Activated CD8-positive, alpha-beta memory T cell treated with anti-CD3 and anti-CD28 coated beads for 36 hours (primary cell): ENCODE measurements around the gene TIMM29. TPM values are rescaled to one million over a fixed set of nuclear protein-coding genes. Genes with fewer than 3 reads are reported as not detected.

ENCODE experiments used
- CTCF ChIA-PET: fragments of 350-600 bp; sonication (Branson Sonifier 250); formaldehyde crosslinking; loops from one replicate; lab custom pipeline; 2021; ENCODE audit warnings: antibody characterized with exemption; lab: Charles Lee
- POLR2A ChIA-PET: fragments of 350-600 bp; sonication (Branson Sonifier 250); formaldehyde crosslinking; loops from one replicate; lab custom pipeline; 2021; ENCODE audit warnings: antibody characterized with exemption; lab: Charles Lee
- total RNA-seq, 2 experiments: library from RNA; stranded (reverse); gene quantifications; one replicate each; pipeline ENCODE4 v1.2.3, GENCODE V29; 2021

Gene TIMM29
- total RNA-seq, 2 experiments from 2014 or later, result 19.8 to 19.9 TPM

DNA sequence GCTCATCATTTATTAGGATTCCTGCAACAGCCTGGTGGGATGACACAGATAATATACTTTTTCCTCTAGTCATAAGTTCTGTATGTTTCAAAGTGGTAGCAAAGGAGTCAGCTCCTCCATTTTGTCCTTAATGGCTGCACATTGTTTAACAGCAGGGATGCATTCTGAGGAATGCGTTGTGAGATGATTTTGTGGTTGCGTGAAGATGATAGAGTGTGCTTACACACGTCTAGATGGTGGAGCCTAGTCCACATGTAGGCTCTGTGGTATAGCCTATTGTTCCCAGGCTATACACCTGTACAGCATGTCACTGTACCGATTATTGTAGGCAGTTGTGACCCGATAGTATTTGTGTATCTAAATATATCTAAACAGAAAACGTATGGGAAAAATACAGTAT is 36.8 kb downstream of the TIMM29 start:
- ChIA-PET CTCF (no interaction called here), POLR2A (no interaction called here)

DNA sequence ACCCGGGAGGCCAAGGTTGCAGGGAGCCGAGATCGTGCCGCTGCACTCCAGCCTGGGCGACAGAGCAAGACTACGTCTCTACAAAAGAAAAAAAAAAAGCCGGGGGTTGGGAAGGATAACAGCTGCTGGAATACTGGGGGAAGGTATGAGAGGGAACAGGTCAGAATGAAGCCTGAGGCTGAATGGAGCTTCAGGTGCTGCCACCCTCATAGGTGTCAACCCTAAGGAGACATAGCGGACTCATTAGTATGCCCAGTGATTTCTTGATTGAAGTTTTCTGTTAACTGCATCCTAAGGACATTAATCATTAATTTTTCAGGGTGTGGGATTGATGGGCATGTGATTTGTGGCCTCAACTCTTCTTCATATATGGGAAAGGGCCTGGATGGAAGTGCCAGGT is 38.2 kb downstream of the TIMM29 start:
- CTCF ChIA-PET, result interaction anchor here (0.6 to 1.3 kb wide), 4 partner anchors 25 to 101 kb away, joined by 3 to 4 read pairs (median 3); no protein-coding TSS in a partner anchor

DNA sequence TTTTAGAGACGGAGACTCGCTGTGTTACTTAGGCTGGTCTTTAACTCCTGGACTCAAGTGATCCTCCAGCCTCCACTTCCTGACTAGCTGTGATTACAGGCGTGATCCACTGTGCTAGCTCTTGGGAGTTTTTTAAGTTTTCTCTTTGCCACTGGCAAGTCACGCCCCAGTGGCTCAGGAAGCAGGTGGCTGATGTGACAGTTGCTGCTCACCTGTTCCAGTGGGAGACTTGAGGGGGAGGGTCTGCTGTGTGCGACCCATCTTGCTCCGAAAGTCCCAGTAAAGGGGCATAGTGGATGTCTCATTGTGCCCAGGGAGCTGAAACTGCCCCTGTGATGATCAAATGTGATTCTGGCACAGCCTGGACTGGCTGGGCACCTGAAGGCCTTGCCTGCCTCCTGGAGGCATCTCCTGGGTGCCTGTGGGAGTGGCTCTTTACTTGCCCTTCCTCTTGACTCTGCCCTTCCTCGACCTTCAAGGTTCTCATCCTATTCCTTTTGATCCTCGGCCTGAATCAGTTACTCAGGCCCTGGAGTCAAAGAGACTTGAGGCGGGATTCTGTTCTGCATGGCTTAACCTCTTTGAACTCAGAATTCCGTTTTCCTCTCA is 40.0 kb downstream of the TIMM29 start:
- ChIA-PET POLR2A (no interaction called here), CTCF (no interaction called here)

More for the DNA sequence above, 38.2 kb downstream of the TIMM29 start:
- POLR2A ChIA-PET, result no interaction called here

DNA sequence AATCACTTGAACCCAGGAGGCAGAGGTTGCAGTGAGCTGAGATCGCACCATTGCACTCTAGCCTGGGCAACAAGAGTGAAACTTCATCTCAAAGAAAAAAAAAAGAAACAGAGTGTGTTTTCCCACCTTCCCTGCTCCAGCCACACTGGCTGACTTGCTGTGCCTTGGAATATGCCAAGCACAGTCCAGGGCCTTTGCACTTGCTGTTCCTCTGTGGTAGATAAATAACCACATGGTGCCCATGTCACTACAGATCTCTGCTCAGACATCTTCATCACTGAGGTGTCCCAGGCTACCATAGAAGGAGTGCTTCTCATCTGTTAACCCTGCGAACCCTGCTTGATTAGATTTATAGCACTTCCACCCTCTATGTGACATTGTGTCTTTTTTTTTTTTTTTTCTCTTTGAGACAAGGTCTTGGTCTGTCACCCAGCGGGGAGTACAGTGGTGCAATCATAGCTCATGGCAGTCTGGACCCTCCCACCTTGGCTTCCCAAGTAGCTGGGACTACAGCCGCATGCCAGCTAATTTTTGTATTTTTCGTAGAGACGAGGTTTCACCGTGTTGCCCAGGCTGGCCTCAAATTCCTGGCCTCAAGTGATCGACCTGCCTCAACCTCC is 42.6 kb downstream of the TIMM29 start:
- CTCF ChIA-PET, result interaction anchor here (0.9 to 1.4 kb wide), 4 partner anchors 10 to 40 kb away, joined by 3 to 4 read pairs (median 4); partner anchors contain the start of gene SMARCA4

DNA sequence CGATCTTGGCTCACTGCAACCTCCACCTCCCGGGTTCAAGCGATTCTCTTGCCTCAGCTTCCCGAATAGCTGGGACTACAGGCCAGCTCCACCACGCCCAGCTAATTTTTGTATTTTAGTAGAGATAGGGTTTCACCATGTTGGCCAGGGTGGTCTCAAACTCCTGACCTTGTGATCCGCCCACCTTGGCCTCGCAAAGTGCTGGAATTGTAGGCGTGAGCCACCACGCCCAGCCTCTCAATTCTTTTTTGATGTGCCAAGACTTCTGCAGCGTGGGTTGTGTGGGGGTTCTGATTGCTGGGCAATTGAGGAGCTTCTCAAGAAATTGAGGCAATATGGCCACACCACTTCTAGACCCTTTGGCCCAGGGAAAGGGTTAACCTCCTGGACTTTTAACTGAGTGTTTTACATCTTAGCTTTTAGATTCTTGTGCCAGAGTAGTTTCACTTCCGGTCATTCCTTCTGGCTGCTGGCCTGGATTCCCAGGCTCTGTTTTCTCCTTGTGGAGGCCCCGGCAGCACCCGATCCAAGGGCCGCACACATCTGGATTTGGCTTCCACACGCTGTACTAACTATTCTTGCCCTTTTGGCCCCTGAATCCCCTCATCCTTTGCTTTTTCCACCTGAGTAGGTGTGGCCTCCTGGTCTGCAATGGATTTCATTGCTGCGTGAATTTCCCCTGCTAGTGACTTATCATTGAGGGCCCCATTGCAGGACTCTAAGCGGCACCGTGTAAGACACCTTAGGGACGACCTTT is 46.9 kb downstream of the TIMM29 start:
- ChIA-PET CTCF (interaction anchor here (0.7 kb wide), 1 partner anchor 296 kb away, joined by 3 read pairs; no protein-coding TSS in a partner anchor), POLR2A (interaction anchor here (1.0 kb wide), 1 partner anchor 12 kb away, joined by 3 read pairs; no protein-coding TSS in a partner anchor)

More for the DNA sequence above, 42.6 kb downstream of the TIMM29 start:
- POLR2A ChIA-PET, result no interaction called here

DNA sequence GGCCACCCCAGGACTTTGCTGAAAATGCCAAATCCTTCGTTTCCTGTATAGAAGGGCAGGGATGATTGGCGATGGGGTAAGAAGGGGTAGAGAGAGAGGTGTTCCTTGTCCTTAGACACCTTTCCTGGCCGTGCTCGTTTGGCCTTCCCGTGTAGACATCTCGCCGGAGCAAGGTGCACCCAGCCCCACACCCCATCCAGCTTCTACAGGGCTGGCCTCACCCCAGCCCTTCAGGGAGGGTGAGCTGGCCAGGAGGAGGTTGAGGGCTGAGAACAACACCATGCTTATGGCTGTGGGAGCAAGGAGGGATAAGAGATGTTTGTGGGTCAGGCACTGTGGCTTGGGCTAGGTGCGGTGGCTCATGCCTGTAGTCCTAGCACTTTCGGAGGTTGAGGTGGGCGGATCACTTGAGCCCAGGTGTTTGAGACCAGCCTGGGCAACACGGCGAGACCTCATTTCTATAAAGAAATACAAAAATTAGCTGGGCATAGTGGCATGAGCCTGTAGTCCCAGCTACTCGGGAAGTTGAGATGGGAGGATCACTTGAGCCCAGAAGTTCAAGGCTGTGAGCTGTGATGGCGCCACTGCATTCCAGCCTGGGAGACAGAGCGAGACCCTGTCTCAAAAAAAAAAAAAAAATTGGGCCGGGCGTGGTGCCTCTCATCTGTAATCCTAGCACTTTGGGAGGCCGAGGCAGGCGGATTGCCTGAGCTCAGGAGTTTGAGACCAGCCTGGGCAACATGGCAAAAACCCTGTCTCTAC is 47.7 kb downstream of the TIMM29 start:
- ChIA-PET CTCF (no interaction called here), POLR2A (interaction anchor here (1.0 kb wide), 1 partner anchor 13 kb away, joined by 3 read pairs; no protein-coding TSS in a partner anchor)

DNA sequence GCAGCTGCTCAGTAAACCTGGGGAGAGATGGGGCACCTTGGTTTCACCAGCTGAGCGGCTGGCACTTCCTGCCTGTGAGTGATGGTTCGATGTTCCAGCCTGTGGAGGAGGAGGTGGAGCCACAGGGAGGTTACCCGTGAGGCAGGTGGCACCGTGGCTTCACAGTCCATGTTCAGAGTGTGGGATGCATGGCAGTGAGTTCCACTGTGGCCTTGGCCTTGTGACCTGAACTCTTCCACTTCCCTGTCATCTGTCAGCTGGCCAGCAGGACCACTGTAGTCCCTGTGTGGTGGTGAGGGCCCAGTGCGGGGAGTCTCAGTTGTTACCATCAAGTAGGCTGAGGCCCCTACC is 49.1 kb downstream of the TIMM29 start:
- ChIA-PET CTCF (no interaction called here), POLR2A (no interaction called here)

Other genes starting within 250 kb of the TIMM29 start
- gene QTRT1, start 227.4 kb upstream of the TIMM29 start, total RNA-seq, result 10 to 100 TPM; 69.9 to 72.7 TPM
- gene DNM2, start 210.7 kb upstream of the TIMM29 start, total RNA-seq, result 100 to 1,000 TPM; 144 to 150 TPM
- 10 to 100 TPM; 13.4 to 14.2 TPM for gene TMED1, start 92.6 kb upstream of the TIMM29 start, total RNA-seq
- under 1 TPM; 0.44 to 0.48 TPM for gene C19orf38, start 80.4 kb upstream of the TIMM29 start, total RNA-seq
- 10 to 100 TPM; 83.6 to 85.1 TPM for gene CARM1, start 57.3 kb upstream of the TIMM29 start, total RNA-seq
- gene YIPF2, start 172 bp upstream of the TIMM29 start, total RNA-seq, result 10 to 100 TPM; 28.4 to 30.8 TPM
- 100 to 1,000 TPM; 119 to 120 TPM for gene SMARCA4, start 32.2 kb downstream of the TIMM29 start, total RNA-seq
- 10 to 100 TPM; 65.6 to 67.9 TPM for gene LDLR, start 160.7 kb downstream of the TIMM29 start, total RNA-seq
- gene SPC24, start 227.0 kb downstream of the TIMM29 start, total RNA-seq, result 10 to 100 TPM; 37.7 to 37.9 TPM